Measurements from ENCODE around the gene GPR65. TPM values are rescaled to one million over a fixed set of nuclear protein-coding genes. Genes with fewer than 3 reads are reported as not detected.

Gene GPR65
- total and polyA plus RNA-seq, 9 of the 15 experiments (the other 6 are each of a cell fraction or from before 2014, with no cell fraction given): 0.03 to 0.11 (median 0.04) TPM; not detected in 6

DNA sequence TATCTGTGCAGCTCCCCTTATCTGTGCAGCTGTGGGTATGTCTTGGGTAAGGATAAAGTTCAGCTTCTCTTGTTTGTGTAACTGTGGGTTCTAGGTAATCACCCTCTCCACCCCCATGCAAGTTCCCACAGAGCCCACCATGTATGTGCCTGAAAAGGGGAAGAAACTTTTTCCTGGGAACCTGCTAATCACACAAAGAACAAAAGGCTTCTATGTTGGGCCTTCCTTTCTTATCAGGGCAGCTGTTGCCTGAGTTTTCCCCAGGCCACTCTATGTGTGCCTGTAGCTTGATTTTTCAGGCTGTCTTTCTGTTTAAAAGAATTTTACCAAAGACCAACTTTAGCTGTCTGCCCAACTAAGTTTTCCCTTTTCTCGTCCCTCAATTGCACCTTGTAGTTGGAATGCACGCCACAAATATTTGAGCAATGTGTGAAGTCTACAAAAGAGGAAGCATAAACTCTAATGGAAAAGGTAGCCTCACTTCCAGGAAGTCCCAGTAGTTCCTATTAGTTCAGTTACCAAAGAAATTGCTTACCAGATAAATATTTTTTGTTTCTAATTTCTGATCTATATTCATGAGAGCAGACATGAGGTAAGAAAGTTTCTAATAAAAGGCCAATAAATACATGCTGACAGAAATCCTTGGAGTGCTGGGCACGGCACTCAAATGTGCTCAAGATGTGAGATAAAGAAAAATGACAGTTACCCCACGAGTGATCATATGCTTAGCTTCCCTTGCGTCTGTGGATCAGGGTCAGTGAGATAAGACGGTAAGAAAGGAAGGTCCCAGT, 9.2 kb upstream of the GPR65 start (continued):
- TF ChIP-seq MYNN (IDR thresholded peaks at IDR 0.05) (no peak), MYNN (CRISPR knock-in tag; IDR thresholded peaks at IDR 0.05) (no peak), KLF6 (CRISPR knock-in tag; IDR thresholded peaks at IDR 0.05; ENCODE audit: borderline replicate concordance) (no peak), ELF1 (tag; IDR thresholded peaks at IDR 0.05) (no peak), LARP7 (IDR thresholded peaks at IDR 0.05) (no peak), ZFPM2 (CRISPR knock-in tag; IDR thresholded peaks at IDR 0.05) (no peak), CEBPB (tag; IDR thresholded peaks at IDR 0.05) (no peak), HCFC1 (IDR thresholded peaks at IDR 0.05; ENCODE audit: low read depth, low read length) (no peak), SMAD1 (IDR thresholded peaks at IDR 0.05; ENCODE audit: low read depth, low read length, partially characterized antibody) (no peak), PTTG1 (tag; IDR thresholded peaks at IDR 0.05; ENCODE audit: low read depth) (no peak), NELFE (IDR thresholded peaks at IDR 0.05; ENCODE audit: insufficient read depth, insufficient read length) (no peak), NFYB (IDR thresholded peaks at IDR 0.05; ENCODE audit: extremely low read depth, insufficient read length) (no peak), ZSCAN29 (IDR thresholded peaks at IDR 0.05) (no peak), TAF15 (IDR thresholded peaks at IDR 0.05; ENCODE audit: low read depth, low read length) (no peak), ZNF707 (CRISPR knock-in tag; conservative IDR thresholded peaks at IDR 0.05) (no peak), ZEB2 (IDR thresholded peaks at IDR 0.05) (no peak), PML (IDR thresholded peaks at IDR 0.05; ENCODE audit: low read length) (no peak), ESRRB (CRISPR knock-in tag; IDR thresholded peaks at IDR 0.05; ENCODE audit: borderline replicate concordance) (no peak)
- TF ChIP-seq, protein P1, sequence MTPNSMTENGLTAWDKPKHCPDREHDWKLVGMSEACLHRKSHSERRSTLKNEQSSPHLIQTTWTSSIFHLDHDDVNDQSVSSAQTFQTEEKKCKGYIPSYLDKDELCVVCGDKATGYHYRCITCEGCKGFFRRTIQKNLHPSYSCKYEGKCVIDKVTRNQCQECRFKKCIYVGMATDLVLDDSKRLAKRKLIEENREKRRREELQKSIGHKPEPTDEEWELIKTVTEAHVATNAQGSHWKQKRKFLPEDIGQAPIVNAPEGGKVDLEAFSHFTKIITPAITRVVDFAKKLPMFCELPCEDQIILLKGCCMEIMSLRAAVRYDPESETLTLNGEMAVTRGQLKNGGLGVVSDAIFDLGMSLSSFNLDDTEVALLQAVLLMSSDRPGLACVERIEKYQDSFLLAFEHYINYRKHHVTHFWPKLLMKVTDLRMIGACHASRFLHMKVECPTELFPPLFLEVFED (CRISPR knock-in tag; conservative IDR thresholded peaks at IDR 0.05): no peak
- TF ChIP-seq, protein P2, sequence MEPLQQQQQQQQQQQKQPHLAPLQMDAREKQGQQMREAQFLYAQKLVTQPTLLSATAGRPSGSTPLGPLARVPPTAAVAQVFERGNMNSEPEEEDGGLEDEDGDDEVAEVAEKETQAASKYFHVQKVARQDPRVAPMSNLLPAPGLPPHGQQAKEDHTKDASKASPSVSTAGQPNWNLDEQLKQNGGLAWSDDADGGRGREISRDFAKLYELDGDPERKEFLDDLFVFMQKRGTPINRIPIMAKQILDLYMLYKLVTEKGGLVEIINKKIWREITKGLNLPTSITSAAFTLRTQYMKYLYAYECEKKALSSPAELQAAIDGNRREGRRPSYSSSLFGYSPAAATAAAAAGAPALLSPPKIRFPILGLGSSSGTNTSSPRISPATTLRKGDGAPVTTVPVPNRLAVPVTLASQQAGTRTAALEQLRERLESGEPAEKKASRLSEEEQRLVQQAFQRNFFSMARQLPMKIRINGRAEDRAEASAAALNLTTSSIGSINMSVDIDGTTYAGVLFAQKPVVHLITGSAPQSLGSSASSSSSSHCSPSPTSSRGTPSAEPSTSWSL (CRISPR knock-in tag; IDR thresholded peaks at IDR 0.05; ENCODE audit: borderline replicate concordance): no peak
- TF ChIP-seq, protein P3, sequence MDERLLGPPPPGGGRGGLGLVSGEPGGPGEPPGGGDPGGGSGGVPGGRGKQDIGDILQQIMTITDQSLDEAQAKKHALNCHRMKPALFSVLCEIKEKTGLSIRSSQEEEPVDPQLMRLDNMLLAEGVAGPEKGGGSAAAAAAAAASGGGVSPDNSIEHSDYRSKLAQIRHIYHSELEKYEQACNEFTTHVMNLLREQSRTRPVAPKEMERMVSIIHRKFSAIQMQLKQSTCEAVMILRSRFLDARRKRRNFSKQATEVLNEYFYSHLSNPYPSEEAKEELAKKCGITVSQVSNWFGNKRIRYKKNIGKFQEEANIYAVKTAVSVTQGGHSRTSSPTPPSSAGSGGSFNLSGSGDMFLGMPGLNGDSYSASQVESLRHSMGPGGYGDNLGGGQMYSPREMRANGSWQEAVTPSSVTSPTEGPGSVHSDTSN (CRISPR knock-in tag; IDR thresholded peaks at IDR 0.05; ENCODE audit: low read depth): no peak
- TF ChIP-seq, protein P3 (tag; conservative IDR thresholded peaks at IDR 0.05; ENCODE audit: low read depth): no peak
- TF ChIP-seq, protein P4, sequence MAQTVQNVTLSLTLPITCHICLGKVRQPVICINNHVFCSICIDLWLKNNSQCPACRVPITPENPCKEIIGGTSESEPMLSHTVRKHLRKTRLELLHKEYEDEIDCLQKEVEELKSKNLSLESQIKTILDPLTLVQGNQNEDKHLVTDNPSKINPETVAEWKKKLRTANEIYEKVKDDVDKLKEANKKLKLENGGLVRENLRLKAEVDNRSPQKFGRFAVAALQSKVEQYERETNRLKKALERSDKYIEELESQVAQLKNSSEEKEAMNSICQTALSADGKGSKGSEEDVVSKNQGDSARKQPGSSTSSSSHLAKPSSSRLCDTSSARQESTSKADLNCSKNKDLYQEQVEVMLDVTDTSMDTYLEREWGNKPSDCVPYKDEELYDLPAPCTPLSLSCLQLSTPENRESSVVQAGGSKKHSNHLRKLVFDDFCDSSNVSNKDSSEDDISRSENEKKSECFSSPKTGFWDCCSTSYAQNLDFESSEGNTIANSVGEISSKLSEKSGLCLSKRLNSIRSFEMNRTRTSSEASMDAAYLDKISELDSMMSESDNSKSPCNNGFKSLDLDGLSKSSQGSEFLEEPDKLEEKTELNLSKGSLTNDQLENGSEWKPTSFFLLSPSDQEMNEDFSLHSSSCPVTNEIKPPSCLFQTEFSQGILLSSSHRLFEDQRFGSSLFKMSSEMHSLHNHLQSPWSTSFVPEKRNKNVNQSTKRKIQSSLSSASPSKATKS (CRISPR knock-in tag; IDR thresholded peaks at IDR 0.05): no peak

All from K562 (cell line).